Activated B cell treated with CpG ODN at 0.5 μM for 24 hours (primary cell): ENCODE measurements around the gene MAP2K3. TPM values are rescaled to one million over a fixed set of nuclear protein-coding genes. Genes with fewer than 3 reads are reported as not detected.

Experiments
- ATAC-seq: fragments of 200-7000 bp; cut with Tn5 transposase; one replicate; pipeline ENCODE4 v1.10.0; 2021; ENCODE audit warnings: low read depth, mild to moderate bottlenecking, moderate library complexity
- CTCF ChIA-PET: fragments of 350-600 bp; sonication (Branson Sonifier 250); formaldehyde crosslinking; loops from one replicate; lab custom pipeline; 2021; ENCODE audit warnings: antibody characterized with exemption; lab: Charles Lee
- POLR2A ChIA-PET: fragments of 350-600 bp; sonication (Branson Sonifier 250); formaldehyde crosslinking; loops from one replicate; lab custom pipeline; 2021; ENCODE audit warnings: antibody characterized with exemption; lab: Charles Lee
- DNase-seq: peaks from one replicate; pipeline ENCODE4 v3.0.0; 2022
- H3K27ac Mint-ChIP-seq: one replicate; pipeline ENCODE4 v1.8.0; 2020; ENCODE audit warnings: mixed read lengths
- H3K27me3 Mint-ChIP-seq: one replicate; pipeline ENCODE4 v1.8.0; 2021; ENCODE audit warnings: mixed read lengths
- H3K36me3 Mint-ChIP-seq: one replicate; pipeline ENCODE4 v1.8.0; 2021; ENCODE audit warnings: low read depth, mixed read lengths
- H3K4me1 Mint-ChIP-seq: one replicate; pipeline ENCODE4 v1.8.0; 2021; ENCODE audit warnings: mixed read lengths
- H3K4me3 Mint-ChIP-seq: one replicate; pipeline ENCODE4 v1.8.0; 2020; ENCODE audit warnings: mild to moderate bottlenecking, mixed read lengths
- H3K9me3 Mint-ChIP-seq: one replicate; pipeline ENCODE4 v1.8.0; 2020; ENCODE audit warnings: mixed read lengths
- intact Hi-C: fragments of 100-400 bp; cut with micrococcal nuclease; formaldehyde crosslinking; loops from one replicate; pipeline ENCODE4 v1.15.1; 2024
- total RNA-seq: library from RNA; stranded (reverse); gene quantifications from 2 replicates; pipeline ENCODE4 v1.2.3, GENCODE V29; 2022
- TF ChIP-seq, protein P1 (sequence below): fragments of 200-600 bp; IDR thresholded peaks from one replicate; pipeline ENCODE4 v1.8.0; 2022; ENCODE audit warnings: antibody characterized with exemption, mild to moderate bottlenecking

MAP2K3 gene
- total RNA-seq, result 75.1 and 81.1 TPM in 2 replicates

DNA sequence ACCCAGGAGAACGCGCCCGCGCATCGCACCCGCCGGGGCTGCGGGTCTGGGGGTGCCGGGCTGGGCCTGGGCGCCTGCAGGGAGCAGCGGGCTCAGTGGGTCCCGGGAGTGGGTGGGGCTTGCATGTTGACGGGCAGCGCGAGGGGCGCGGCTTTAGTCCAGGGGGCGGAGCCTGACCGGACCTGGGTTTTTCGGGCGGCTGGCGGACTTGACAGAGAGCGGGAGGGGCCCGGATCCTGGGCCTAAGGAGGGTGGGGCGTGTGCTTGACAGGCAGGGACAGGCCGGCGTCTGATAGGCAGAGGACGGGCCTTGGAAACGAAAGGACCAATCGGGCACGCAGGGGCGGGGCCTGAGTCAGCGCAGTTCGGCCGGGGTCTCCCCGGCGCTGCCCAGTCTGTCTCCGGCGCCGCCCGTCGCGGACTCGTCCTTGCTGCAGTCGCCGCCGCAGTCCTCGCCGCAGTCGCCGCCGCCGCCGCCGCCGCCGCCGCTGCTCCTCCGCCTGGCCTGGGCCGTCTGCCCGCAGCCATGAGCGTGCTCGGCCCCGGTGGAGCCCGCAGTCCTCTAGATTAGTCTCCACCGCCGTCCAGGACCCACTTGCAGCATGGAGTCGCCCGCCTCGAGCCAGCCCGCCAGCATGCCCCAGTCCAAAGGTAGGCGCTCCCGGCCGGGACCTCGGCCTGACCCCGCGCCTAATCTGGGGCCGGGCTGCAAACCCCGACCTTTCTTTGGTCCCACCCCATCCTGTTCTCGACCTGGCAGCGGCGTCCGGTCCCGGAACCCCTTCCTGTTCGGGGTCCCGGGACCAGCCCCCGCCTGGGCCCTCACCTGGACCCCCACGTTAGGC, at the start of gene MAP2K3:
Gene MAP2K3, plus strand, starts transcription at position 393 of the 845 bp plus-strand sequence. Its CDS starts 210 bp downstream, at position 603.
- Mint-ChIP-seq H3K27me3 (no peaks in the 10 kb centered on the region), H3K4me1 (peaks cover 77% of the 10 kb centered on the region), H3K27ac (peak within 1 kb of the TSS; percentile 96), H3K36me3 (peaks cover 10% of the 10 kb centered on the region), H3K4me3 (peak within 1 kb of the TSS; percentile 95), H3K9me3 (no peaks in the 10 kb centered on the region)
- CTCF ChIA-PET, result interaction anchor here (1.2 kb wide), 1 partner anchor 228 kb away, joined by 6 read pairs; no protein-coding TSS in a partner anchor
- intact Hi-C loops, result loop anchor here (1.0 to 10.0 kb wide), 5 partner anchors 9 to 1910 kb away; partner anchors contain the start of genes AKAP10 and MAPK7
- ATAC-seq (peak; percentile 69), DNase-seq (peak; percentile 98)
- POLR2A ChIA-PET, result interaction anchor here (0.9 to 6.5 kb wide), 3 partner anchors 8 to 241 kb away, joined by 3 to 54 read pairs (median 5); no protein-coding TSS in a partner anchor
- TF ChIP-seq, protein P1, sequence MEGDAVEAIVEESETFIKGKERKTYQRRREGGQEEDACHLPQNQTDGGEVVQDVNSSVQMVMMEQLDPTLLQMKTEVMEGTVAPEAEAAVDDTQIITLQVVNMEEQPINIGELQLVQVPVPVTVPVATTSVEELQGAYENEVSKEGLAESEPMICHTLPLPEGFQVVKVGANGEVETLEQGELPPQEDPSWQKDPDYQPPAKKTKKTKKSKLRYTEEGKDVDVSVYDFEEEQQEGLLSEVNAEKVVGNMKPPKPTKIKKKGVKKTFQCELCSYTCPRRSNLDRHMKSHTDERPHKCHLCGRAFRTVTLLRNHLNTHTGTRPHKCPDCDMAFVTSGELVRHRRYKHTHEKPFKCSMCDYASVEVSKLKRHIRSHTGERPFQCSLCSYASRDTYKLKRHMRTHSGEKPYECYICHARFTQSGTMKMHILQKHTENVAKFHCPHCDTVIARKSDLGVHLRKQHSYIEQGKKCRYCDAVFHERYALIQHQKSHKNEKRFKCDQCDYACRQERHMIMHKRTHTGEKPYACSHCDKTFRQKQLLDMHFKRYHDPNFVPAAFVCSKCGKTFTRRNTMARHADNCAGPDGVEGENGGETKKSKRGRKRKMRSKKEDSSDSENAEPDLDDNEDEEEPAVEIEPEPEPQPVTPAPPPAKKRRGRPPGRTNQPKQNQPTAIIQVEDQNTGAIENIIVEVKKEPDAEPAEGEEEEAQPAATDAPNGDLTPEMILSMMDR, result no peak

DNA sequence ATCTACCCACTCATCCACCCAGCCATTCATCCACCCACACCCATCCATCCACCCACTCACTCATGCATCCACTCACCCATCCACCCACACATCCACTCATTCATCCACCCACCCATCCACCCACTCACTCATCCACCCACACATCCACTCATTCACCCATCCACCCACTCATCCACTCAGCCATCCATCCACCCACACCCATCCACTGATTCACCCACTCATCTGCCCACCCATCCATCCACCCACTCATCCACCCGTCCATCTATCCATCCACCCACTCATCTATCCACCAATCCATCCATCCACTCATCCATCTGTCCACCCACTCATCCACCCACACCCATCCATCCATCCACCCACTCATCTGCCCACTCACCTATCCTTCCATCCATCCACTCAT, 48.6 kb upstream of the MAP2K3 start:
- ATAC-seq (no peak), DNase-seq (no peak)
- TF ChIP-seq, protein P1, result no peak
- no peaks in the 10 kb centered on the region for H3K4me1 Mint-ChIP-seq
- intact Hi-C loops, result no loop called here
- peaks cover 8% of the 10 kb centered on the region for H3K9me3 Mint-ChIP-seq
- H3K4me3 Mint-ChIP-seq, result no peak overlapping the region
- H3K27me3 Mint-ChIP-seq, result peaks cover 5% of the 10 kb centered on the region
- ChIA-PET CTCF (no interaction called here), POLR2A (no interaction called here)
- H3K36me3 Mint-ChIP-seq, result no peaks in the 10 kb centered on the region
- H3K27ac Mint-ChIP-seq, result no peak overlapping the region

DNA sequence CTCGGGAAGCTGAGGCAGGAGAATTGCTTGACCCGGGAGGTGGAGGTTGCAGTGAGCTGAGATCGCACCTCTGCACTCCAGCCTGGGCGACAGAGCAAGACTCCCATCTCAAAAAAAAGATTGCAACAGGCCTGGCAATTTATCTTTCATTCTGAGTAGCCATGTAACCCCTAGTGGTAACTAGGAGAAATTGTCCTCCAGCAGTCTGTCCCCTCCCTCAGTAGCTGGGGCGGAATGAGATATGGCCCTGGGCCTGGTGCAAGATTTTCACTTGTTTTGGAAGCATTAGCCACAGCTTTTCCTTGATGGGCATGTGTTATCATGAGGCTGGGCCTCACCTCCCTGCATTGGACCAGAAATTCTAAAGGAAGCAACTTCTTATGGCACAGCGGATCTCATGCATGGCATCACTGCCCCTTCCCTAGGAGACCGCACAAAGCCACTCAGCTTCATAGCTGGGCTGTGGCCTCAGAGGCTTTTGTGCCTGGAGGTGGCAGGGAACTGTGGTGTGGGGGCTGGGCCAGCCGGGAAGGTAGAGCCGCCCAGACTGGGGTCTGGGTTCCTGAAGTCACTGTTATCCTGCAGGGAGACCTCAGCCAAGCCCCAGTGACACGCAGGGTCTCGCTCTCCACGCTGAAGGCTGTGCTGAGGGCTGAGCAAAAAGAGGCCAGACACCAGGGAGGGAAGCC, 44.7 kb upstream of the MAP2K3 start:
- no peaks in the 10 kb centered on the region for H3K9me3 Mint-ChIP-seq
- H3K27ac Mint-ChIP-seq, result no peak overlapping the region
- ATAC-seq (peak; percentile 45), DNase-seq (no peak)
- ChIA-PET POLR2A (no interaction called here), CTCF (no interaction called here)
- intact Hi-C loops, result loop anchor here (1.0 kb wide), 1 partner anchor 121 kb away; no protein-coding TSS in a partner anchor
- no peaks in the 10 kb centered on the region for H3K4me1 Mint-ChIP-seq
- H3K27me3 Mint-ChIP-seq, result peaks cover 5% of the 10 kb centered on the region
- H3K36me3 Mint-ChIP-seq, result no peaks in the 10 kb centered on the region
- H3K4me3 Mint-ChIP-seq, result no peak overlapping the region
- TF ChIP-seq, protein P1, result no peak

DNA sequence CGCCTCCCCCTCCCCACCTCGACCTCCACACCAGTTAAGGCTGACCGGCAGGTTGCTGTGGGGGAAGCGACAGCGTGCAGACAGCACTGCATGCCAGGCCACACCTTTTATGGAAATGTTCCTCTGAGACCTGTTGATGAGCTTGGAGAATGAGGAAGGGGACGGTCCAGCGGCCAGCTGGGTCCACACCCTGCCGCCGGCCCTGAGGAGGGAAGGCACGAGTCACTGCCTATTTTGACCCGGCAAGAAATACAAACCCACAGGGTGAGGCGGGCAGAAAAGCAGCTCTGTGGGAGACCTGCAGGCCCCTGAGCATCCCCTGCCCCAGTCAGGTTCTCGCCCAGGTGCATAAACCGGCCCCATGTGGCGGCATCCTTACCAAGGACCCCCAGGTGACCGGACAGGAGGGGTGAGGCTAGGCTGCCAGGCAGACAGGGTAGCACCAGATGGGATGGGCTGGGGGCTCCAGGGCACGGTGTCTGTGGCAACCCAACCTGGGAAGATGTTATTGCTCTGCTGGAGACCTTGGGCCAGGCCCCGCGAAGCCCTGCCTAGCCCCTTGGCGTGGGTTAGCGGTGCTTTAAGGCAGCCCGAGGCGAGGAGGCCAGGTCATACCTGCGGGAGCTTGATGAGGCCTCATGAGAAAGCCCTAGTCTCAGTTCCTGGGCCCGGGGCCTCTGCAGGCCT, 44.0 kb upstream of the MAP2K3 start:
- ATAC-seq (no peak), DNase-seq (no peak)
- no peak overlapping the region for H3K27ac Mint-ChIP-seq
- ChIA-PET CTCF (no interaction called here), POLR2A (no interaction called here)
- intact Hi-C loops, result no loop called here
- TF ChIP-seq, protein P1, result no peak
- peaks cover 5% of the 10 kb centered on the region for H3K27me3 Mint-ChIP-seq
- no peak overlapping the region for H3K4me3 Mint-ChIP-seq
- H3K4me1 Mint-ChIP-seq, result no peaks in the 10 kb centered on the region
- H3K9me3 Mint-ChIP-seq, result no peaks in the 10 kb centered on the region
- H3K36me3 Mint-ChIP-seq, result no peaks in the 10 kb centered on the region
